ENCODE data around the gene RHBDD1.

RHBDD1 gene

DNA sequence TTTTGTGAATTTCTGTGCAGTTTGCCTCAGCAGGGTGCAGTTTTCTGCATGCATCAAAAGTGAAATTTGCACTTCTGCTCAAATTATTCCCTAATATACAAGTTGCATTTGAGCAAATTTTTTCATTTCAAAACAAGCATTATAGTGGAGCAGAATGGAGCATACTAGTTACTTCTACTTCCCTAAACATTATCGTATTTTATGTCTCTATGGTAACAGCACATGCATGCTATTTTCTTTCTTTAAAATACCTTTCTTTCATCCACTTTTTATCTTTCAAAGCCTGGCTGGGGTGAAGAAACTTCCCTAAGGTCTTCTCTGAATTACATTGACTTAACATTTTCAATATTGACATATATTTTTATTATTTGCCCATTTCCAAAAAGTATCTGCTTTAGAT is 11.2 kb downstream of the RHBDD1 start:
- FAIRE-seq: no peak

DNA sequence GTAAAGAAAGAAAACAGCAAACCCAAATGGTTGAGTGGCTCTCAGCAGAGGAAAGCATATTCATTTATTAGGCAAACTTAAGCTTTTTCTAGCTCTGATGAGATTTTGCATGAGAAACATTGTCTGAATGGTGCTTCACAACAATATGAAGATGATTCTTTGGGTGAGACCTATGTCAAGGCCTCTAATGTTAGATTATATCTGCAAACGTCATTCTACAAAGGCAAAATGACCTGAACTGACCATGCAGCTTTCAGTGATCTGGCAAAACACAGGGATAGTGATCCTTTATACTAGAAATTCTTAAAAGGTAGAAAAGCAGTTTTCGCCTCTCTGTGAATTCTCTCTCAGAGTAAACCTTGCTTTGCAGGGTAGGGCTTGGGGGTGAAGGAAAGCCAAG is 11.7 kb downstream of the RHBDD1 start:
- no peak for FAIRE-seq

DNA sequence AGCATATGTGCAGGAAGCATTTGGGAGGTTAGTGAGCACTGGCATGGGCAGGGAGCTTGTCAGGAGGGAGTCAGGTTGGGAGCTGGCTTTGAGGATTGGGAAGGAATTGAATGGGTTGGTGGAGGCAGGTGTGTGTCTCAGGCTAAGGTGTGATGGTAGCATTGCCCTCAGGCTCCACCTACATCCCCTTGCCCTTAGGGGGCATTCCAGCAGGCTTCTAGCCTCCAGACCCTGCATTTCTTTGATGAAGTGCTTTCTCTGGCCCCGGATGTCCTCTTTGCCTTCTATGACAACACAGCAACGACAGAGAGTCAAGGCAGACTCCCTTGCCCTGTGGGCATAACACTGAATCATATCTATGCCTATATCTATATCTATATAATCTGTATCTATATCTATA is 13.5 kb downstream of the RHBDD1 start:
- FAIRE-seq: no peak

DNA sequence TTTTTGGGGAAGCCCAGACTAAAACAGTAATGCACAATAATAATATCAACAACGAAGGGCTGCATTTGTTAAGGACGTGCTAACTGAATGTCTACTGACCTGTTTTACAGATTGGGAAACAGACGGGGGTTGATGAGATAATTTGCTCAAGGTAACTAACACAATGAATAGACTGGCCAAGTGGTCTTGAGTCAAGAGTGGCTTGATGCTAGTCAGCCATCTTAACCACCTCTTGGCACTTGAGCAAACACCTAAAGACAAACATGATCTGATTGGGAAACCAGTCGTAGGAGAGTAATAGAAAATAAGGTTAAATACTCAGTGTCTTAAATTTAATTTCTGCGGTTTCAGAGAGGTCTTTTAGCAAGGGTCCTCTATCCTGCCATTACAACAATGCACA is 14.2 kb downstream of the RHBDD1 start:
- no peak for FAIRE-seq

DNA sequence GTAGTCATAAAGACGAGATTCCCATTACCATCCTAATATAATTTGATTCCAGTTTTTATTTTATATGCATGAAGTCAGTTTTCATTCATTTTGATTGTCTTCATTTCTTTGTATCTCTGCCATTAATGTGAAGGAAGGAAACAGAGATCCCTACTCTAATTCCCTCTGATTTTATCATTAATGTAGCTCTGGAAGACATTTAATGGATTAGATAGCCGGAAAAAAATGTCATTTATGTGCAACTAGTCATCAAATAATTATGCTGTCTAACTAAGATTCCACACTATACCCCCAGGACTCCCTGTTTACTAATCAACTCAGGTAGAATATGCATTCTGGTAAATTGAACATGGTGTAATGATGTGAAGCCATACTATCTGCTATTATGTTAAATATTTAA is 19.9 kb downstream of the RHBDD1 start:
- no peak for FAIRE-seq

GRCh38 chr2:226860087-226860486 is 24.2 kb downstream of the RHBDD1 start:
- no peak for FAIRE-seq

DNA sequence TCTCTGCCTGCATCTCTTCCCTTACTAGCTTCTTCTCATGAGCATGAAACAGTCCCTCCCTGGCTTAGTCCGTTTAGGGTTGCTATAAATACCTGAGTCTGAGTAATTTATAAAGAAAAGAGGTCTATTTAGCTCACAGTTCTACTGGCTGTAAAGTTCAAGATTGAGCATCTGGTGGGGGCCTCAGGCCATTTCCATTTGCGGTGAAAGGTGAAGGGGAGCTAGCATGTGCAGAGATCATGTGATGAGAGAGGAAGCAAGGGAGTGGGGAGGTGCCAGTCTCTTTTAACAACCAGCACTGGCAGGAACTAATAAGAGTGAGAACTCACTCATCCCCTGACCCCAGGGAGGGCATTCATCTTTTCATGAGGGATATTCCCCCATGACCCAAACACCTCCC is 26.8 kb downstream of the RHBDD1 start:
- FAIRE-seq: no peak

DNA sequence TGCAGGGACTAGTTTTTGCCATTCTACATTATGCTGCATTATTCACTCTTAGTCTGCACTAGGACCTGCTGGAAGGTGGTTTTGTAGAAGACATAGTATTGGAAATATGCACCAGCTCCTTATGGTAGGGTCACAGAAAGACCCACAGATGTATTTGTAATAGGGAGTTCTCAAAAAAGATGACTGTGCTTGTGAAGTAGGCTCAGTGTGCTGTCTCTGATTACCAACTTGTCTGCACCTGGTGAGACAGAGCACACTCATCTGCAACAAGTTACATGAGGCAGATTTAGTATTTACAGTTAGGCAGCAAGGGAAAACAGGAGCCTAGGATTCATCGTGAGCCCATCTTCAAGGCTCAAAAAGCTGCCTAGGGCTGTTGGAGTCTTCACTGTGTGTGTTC is 29.4 kb downstream of the RHBDD1 start:
- no peak for FAIRE-seq

- FAIRE-seq: no peak
These were observed 29.9 kb downstream of the RHBDD1 start for GRCh38 chr2:226865710-226866109.

GRCh38 chr2:226868331-226869162 is 32.7 kb downstream of the RHBDD1 start:
- FAIRE-seq: no peak

DNA sequence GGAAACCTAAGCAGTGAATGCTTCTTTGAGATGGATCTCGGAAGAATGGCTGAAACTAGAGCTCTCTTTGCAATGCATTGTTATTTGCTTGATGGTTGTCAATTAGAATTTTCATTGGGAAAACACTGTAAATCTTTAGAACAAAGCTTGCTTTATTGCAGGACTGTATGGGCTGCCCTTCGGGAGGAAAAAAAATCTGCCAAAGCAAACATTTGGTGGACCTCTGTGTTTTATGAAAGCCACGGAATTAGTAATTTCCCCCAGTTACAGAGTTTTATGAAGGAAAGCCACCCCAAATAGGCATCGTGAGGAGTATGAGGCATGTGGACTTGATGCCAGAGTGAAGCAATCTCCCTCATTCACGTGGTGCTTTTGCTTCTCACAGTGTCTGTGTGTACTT is 33.5 kb downstream of the RHBDD1 start:
- FAIRE-seq: no peak

GRCh38 chr2:226873051-226873620 is 37.3 kb downstream of the RHBDD1 start:
- no peak for FAIRE-seq

GRCh38 chr2:226873826-226874225 is 38.0 kb downstream of the RHBDD1 start:
- no peak for FAIRE-seq

GRCh38 chr2:226874749-226875148 is 38.9 kb downstream of the RHBDD1 start:
- FAIRE-seq: no peak

GRCh38 chr2:226875438-226876225 is 39.8 kb downstream of the RHBDD1 start:
- FAIRE-seq: no peak

GRCh38 chr2:226877491-226877890 is 41.6 kb downstream of the RHBDD1 start:
- no peak for FAIRE-seq

DNA sequence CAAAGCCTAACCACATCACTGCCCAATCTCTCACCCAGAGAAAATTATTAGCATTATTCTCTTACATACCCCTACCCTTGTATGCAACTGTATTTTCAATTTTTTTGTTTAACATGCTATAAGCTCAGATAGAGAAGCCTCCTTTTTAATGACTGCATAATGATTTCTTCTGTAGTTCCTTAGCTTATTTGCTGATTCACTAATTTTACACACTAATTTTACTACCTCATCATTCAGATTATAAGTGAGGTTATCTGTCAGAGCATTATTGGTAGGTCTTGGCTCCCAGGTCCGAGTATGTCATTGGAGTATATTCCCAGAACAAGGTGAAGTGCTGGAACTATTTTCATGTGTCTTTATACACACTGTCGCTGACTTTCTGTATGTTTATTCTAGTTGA is 45.4 kb downstream of the RHBDD1 start:
- no peak for FAIRE-seq

- FAIRE-seq: no peak
These were observed 46.8 kb downstream of the RHBDD1 start for GRCh38 chr2:226882606-226883005.

DNA sequence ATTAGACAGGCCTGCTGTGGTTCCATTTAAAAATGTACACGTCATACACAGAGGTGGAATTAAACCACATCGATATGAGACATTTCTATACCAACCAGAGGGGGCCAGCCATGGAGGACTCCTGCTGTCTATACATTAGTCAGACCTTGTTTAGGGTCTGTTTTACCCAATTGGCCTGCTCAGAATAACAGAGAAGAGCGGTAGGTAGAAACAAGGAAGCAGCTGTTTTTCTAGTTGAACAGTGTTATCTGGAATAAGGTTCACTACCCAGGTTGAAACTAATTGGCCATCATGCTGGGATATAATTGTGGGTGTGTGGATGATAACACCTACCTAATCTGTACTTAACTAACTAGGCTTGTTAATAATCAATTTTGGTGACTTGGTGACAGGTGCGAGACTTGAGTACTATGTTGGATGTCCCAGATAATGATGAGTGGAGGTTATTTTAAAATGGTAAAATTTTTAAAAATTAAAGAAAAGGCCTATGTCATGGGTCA is 47.5 kb downstream of the RHBDD1 start:
- no peak for FAIRE-seq

DNA sequence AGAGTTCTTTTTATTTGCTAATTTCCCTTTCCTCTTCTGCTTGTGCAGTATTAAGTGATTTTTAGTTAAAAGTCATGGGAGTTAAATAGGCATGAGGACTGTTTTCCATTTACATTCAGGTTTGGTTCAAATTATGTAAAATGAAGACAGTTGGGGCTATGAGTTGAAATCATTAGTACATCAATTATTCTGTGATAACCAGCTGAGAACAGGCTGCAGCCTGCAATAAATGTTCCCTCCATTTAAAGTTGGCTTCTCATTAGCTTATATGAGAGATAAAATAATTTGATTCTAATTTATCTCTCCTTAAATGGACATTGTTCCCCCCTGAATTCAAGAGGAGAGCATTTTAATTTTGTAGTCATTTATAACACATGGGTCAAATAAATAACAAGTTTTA is 48.3 kb downstream of the RHBDD1 start:
- no peak for FAIRE-seq

DNA sequence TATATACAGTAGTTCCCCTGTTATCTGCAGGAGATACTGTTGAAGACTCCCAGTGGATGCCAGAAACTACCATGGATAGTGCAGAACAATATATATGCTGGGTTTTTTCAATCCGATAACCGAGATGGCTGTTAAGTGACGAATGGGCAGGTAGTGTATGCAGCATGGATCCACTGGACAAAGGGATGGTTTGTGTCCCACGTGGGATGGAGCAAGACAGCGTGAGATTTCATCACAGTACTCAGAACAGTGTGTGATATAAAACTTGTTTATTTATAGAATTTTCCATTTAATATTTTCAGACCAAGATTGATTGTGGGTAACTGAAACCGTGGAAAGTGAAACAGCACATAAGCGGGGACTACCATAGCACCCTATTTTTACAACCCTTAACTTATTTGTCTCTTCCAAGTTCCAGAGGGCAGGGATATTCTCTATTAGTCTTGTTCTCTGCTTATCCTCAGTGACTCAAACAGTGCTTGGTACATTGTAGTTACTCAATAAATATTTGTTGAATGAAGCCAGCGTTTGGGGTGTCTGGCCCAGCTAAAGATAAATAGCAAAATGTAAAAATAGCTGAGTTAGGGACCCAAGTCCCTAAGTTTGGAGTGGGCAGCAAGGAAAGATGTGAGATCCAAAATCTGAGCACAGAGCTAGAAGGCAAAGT is 50.0 kb downstream of the RHBDD1 start:
- FAIRE-seq: no peak

- FAIRE-seq: no peak
These were observed 52.1 kb downstream of the RHBDD1 start for GRCh38 chr2:226887940-226888339.

DNA sequence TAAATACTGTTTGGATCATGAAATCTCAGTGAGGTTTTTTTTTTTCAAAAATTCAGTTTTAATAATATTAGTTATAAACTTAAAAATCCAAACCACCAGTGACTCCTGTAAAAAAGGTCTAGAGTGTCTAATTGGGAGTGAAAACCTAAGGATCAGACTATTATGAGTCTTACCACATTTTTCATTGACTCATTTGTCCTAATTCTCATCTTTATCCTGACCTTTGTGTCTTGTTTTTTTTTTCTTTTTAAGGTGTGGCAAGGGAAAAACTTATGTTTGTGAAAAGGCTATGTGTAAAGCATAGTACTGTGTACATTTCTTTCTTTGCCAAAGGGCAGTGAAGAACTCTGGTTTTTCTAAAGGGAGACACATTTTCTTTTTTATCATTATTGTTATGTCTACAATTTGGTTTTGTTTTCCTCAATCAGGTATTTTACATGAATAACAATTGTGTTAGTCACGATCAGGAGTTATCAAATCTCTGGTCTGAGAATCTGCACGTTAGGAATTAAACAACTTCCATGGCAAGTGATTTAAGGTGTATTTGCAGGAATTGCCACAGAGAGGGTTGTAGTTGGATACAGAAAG is 52.6 kb downstream of the RHBDD1 start:
- no peak for FAIRE-seq

All from G401.6 (cell line).